CD4-positive, alpha-beta T cell treated with Interleukin-17A for 4 hours (primary cell): ENCODE results near the gene PRDM2.

Experiments
- DNase-seq: peaks from one replicate; pipeline ENCODE4 v3.0.0-alpha.2; 2020; ENCODE audit warnings: mixed read lengths

PRDM2 gene

GRCh38 chr1:13794231-13795187 lies 94.5 kb downstream of the PRDM2 start:
- DNase-seq, result no peak

GRCh38 chr1:13797397-13797796 lies 97.4 kb downstream of the PRDM2 start:
- DNase-seq, result no peak

- no peak for DNase-seq
These were observed 98.1 kb downstream of the PRDM2 start for GRCh38 chr1:13798120-13798519.

GRCh38 chr1:13799502-13800283 lies 99.7 kb downstream of the PRDM2 start:
- no peak for DNase-seq

- DNase-seq, result no peak
These were observed 101.2 kb downstream of the PRDM2 start for GRCh38 chr1:13801232-13801631.

- DNase-seq, result no peak
These were observed 101.9 kb downstream of the PRDM2 start for GRCh38 chr1:13801655-13802486.

- no peak for DNase-seq
These were observed 103.0 kb downstream of the PRDM2 start for GRCh38 chr1:13802782-13803545.

- no peak for DNase-seq
These were observed 103.7 kb downstream of the PRDM2 start for GRCh38 chr1:13803546-13804239.

GRCh38 chr1:13804240-13804633 lies 104.2 kb downstream of the PRDM2 start:
- no peak for DNase-seq

GRCh38 chr1:13805431-13805830 lies 105.4 kb downstream of the PRDM2 start:
- DNase-seq, result no peak

- DNase-seq, result no peak
These were observed 106.1 kb downstream of the PRDM2 start for GRCh38 chr1:13806108-13806507.

GRCh38 chr1:13807209-13807608 lies 107.2 kb downstream of the PRDM2 start:
- DNase-seq, result peak; percentile 35

GRCh38 chr1:13808729-13809131 lies 108.7 kb downstream of the PRDM2 start:
- DNase-seq, result no peak

- peak; percentile 31 for DNase-seq
These were observed 109.6 kb downstream of the PRDM2 start for GRCh38 chr1:13809461-13810159.

GRCh38 chr1:13812456-13813397 lies 112.7 kb downstream of the PRDM2 start:
- no peak for DNase-seq

- DNase-seq, result peak; percentile 67
These were observed 113.5 kb downstream of the PRDM2 start for GRCh38 chr1:13813398-13814012.

- DNase-seq, result no peak
These were observed 114.1 kb downstream of the PRDM2 start for GRCh38 chr1:13814131-13814530.

GRCh38 chr1:13816016-13816760 lies 116.2 kb downstream of the PRDM2 start:
- no peak for DNase-seq
